ENCODE measurements around the gene CDYL2. TPM values are rescaled to one million over a fixed set of nuclear protein-coding genes. Genes with fewer than 3 reads are reported as not detected.

Gene CDYL2
- total and polyA plus RNA-seq, 7 donors = 0.23 to 2.2 (median 1.0) TPM

DNA sequence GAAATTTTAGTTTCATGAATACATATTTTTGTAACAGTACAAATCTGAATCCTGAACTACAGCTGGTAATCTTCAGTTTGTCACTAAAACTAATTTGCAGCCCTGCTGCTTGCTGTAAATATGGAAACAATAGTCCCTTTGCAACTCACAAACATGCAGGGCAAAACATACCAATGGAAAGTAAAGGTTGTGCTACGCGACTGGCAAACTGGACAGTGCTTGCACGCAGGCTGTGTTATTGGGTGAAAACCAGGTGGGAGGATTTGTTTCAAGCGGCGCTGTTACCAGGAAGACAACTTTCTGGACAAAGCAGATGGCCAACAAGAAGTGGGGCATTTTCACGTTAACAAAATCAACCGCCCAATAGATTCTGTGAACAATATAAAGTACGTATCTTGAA is 93.5 kb downstream of the CDYL2 start:
- H3K27me3 ChIP-seq (ENCODE audit: insufficient read depth in 3 of 3, low read length in 2 of 3) = no peaks in the 10 kb centered on the region
- H3K36me3 ChIP-seq (ENCODE audit: insufficient read depth in 1 of 2, low read depth in 1 of 2) = no peaks in the 10 kb centered on the region
- WGBS, 3 donors = 69 to 75% (median 71%) methylated on average over 8 of the region's 8 CpGs
- peaks cover 1% of the 10 kb centered on the region for H3K9me3 ChIP-seq
- H3K27ac ChIP-seq = no peak overlapping the region
- H3K4me1 ChIP-seq = no peaks in the 10 kb centered on the region
- no peak overlapping the region for H3K4me3 ChIP-seq
- DNase-seq (no peak), ATAC-seq (no peak)
- TF ChIP-seq, protein P1, sequence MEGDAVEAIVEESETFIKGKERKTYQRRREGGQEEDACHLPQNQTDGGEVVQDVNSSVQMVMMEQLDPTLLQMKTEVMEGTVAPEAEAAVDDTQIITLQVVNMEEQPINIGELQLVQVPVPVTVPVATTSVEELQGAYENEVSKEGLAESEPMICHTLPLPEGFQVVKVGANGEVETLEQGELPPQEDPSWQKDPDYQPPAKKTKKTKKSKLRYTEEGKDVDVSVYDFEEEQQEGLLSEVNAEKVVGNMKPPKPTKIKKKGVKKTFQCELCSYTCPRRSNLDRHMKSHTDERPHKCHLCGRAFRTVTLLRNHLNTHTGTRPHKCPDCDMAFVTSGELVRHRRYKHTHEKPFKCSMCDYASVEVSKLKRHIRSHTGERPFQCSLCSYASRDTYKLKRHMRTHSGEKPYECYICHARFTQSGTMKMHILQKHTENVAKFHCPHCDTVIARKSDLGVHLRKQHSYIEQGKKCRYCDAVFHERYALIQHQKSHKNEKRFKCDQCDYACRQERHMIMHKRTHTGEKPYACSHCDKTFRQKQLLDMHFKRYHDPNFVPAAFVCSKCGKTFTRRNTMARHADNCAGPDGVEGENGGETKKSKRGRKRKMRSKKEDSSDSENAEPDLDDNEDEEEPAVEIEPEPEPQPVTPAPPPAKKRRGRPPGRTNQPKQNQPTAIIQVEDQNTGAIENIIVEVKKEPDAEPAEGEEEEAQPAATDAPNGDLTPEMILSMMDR (IDR thresholded peaks at IDR 0.05) = no peak
- intact Hi-C loops (cut with DNase I) = no loop called here

DNA sequence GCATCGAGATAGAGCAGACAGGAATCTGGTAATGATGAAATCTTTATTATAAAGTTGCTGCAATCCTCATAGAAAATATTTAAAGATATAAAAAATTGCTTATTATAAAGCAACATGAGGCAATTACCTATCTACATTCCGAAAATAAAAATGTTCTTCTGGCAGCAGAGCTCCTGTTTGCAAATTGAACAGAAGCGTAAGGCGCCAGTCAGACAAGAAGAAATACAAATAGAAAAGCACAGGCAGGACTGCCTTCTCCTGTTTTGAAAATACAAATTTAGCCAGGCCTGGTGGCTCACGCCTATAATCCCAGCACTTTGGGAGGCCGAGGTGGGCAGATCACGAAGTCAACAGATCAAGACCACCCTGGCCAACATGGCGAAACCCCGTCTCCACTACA is 95.6 kb downstream of the CDYL2 start:
- Histone ChIP-seq H3K27ac (no peak overlapping the region), H3K36me3 (ENCODE audit: insufficient read depth in 1 of 2, low read depth in 1 of 2) (no peaks in the 10 kb centered on the region), H3K27me3 (ENCODE audit: insufficient read depth in 3 of 3, low read length in 2 of 3) (no peaks in the 10 kb centered on the region), H3K4me1 (no peaks in the 10 kb centered on the region), H3K9me3 (peaks cover 11% of the 10 kb centered on the region), H3K4me3 (no peak overlapping the region)
- TF ChIP-seq, protein P1 (IDR thresholded peaks at IDR 0.05) = no peak
- DNase-seq (no peak), ATAC-seq (no peak)
- intact Hi-C loops (cut with DNase I) = no loop called here
- 91 to 93% (median 92%) methylated on average over 9 of the region's 9 CpGs for WGBS, 3 donors

DNA sequence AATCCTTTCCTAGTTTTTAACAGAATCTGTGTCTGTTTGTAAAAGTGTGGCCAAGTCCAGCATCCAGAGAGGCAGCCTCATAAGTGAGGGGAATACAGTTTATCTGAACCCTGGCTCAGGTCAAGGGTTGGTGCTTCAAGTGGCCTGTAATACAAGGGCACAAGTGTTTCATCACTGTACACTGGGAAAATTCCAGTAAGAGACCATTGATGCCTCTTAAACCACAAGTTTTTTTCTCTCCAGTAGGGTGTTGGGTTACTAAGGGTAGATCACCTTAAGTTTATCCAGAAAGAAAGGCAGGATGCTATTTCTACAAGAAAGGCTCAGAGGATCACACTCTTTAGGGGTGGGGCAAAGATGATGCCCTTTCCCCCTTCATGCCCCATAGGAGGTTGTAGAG is 96.7 kb downstream of the CDYL2 start:
- Histone ChIP-seq H3K4me1 (no peaks in the 10 kb centered on the region), H3K27me3 (ENCODE audit: insufficient read depth in 3 of 3, low read length in 2 of 3) (no peaks in the 10 kb centered on the region), H3K4me3 (no peak overlapping the region), H3K36me3 (ENCODE audit: insufficient read depth in 1 of 2, low read depth in 1 of 2) (no peaks in the 10 kb centered on the region), H3K27ac (no peak overlapping the region), H3K9me3 (peaks cover 11% of the 10 kb centered on the region)
- DNase-seq (no peak), ATAC-seq (no peak)
- TF ChIP-seq, protein P1 (IDR thresholded peaks at IDR 0.05) = no peak
- intact Hi-C loops (cut with DNase I) = no loop called here

DNA sequence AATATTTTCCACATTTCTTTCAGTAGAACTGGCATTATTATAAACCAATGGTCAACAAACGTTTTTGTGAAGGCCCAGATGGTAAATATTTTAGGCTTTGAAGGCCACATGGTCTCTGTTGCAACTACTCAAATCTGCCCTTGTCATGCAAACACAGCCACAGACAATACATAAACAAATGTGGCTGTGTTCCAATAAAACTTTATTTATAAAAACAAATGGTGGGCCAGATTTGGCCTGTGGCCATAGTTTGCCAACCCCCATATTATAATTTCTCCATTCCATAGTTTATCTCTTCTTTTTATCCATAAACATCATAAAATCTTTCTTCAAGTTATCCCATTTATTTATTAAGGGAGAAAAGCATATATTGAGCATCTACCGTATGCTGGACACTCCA is 98.8 kb downstream of the CDYL2 start:
- Histone ChIP-seq H3K27ac (no peak overlapping the region), H3K36me3 (ENCODE audit: insufficient read depth in 1 of 2, low read depth in 1 of 2) (no peaks in the 10 kb centered on the region), H3K4me3 (no peak overlapping the region), H3K9me3 (peaks cover 11% of the 10 kb centered on the region), H3K27me3 (ENCODE audit: insufficient read depth in 3 of 3, low read length in 2 of 3) (no peaks in the 10 kb centered on the region), H3K4me1 (no peaks in the 10 kb centered on the region)
- 77 to 78% (median 78%) methylated on average over 2 of the region's 2 CpGs for WGBS, 3 donors
- TF ChIP-seq, protein P1 (IDR thresholded peaks at IDR 0.05) = no peak
- intact Hi-C loops (cut with DNase I) = no loop called here
- DNase-seq = no peak
- no peak for ATAC-seq

DNA sequence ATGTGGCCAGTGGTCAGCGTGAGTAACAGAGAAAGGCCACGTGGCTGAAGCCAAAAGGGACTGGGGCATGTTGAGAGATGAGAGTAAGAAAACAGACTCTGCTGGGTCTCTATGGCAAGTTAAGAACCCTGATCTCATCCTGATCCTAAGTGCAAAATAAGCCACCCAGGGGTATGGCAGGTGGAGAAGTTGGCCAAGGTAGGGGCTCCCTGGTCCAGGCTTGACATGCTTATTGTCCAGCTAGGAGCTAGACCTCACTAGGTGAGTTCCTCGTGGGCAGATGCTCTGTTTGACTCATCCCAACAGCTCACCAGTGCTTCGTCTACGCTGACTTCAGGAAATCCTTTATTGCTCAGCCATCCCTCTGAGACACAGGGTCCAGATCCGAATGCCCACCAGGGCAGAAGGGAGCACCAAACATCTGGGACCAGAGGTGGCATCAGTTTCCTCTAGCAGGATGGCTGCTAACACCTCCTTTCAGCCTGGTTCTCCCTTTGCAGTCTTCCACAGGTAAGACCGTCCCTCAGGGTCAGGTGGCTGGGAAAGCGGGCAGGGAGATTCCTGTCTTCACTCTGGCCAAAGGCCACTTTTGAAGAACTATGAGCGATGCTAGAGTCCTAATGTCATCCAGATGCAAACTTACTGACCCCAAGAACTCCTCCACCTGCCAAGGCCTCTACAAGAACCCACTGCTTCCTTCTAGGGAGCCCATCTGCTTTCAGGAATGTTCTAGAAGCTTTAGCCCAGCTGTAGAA is 99.5 kb downstream of the CDYL2 start:
- H3K36me3 ChIP-seq (ENCODE audit: insufficient read depth in 1 of 2, low read depth in 1 of 2) = no peaks in the 10 kb centered on the region
- peaks cover 11% of the 10 kb centered on the region for H3K9me3 ChIP-seq
- TF ChIP-seq, protein P1 (IDR thresholded peaks at IDR 0.05) = no peak
- DNase-seq (no peak), ATAC-seq (no peak)
- H3K27me3 ChIP-seq (ENCODE audit: insufficient read depth in 3 of 3, low read length in 2 of 3) = no peaks in the 10 kb centered on the region
- H3K27ac ChIP-seq = no peak overlapping the region
- H3K4me3 ChIP-seq = no peak overlapping the region
- H3K4me1 ChIP-seq = no peaks in the 10 kb centered on the region
- intact Hi-C loops (cut with DNase I) = no loop called here
- 83 to 92% (median 89%) methylated on average over 9 of the region's 9 CpGs for WGBS, 3 donors
